HG03565 (cell line): Measurements from ENCODE around the gene QSOX2.

Experiments
- ATAC-seq: cut with Tn5 transposase; IDR thresholded peaks from one replicate; pipeline ENCODE4 v1.9.1; 2021; ENCODE audit warnings: mild to moderate bottlenecking, moderate library complexity; ENCODE audit not compliant: unreplicated experiment

QSOX2 gene

GRCh38 chr9:136206602-136207275 is 38.9 kb downstream of the QSOX2 start:
- no peak for ATAC-seq

GRCh38 chr9:136205707-136205992 is 40.0 kb downstream of the QSOX2 start:
- no peak for ATAC-seq

GRCh38 chr9:136204838-136205706 is 40.5 kb downstream of the QSOX2 start, which contains the start of gene LHX3:
TSS of gene LHX3 (minus strand) at chr9:136205128. CDS start at chr9:136205012, 116 bp downstream.
- ATAC-seq: no peak

- ATAC-seq: no peak
These were observed 41.3 kb downstream of the QSOX2 start for GRCh38 chr9:136204145-136204805.

GRCh38 chr9:136203408-136204144 is 42.0 kb downstream of the QSOX2 start:
- ATAC-seq: no peak

GRCh38 chr9:136202454-136203407 is 42.9 kb downstream of the QSOX2 start:
- ATAC-seq: no peak

GRCh38 chr9:136201609-136202453 is 43.8 kb downstream of the QSOX2 start:
- ATAC-seq: no peak

- no peak for ATAC-seq
These were observed 44.4 kb downstream of the QSOX2 start for GRCh38 chr9:136201174-136201573.

- no peak for ATAC-seq
These were observed 45.2 kb downstream of the QSOX2 start for GRCh38 chr9:136200424-136200823.

GRCh38 chr9:136199391-136200288 is 46.0 kb downstream of the QSOX2 start:
- ATAC-seq: no peak

GRCh38 chr9:136198605-136199083 is 47.0 kb downstream of the QSOX2 start:
- no peak for ATAC-seq

- no peak for ATAC-seq
These were observed 47.5 kb downstream of the QSOX2 start for GRCh38 chr9:136197930-136198604.

GRCh38 chr9:136197084-136197875 is 48.3 kb downstream of the QSOX2 start:
- ATAC-seq: no peak

- no peak for ATAC-seq
These were observed 49.1 kb downstream of the QSOX2 start for GRCh38 chr9:136196404-136197083.

- ATAC-seq: no peak
These were observed 51.1 kb downstream of the QSOX2 start for GRCh38 chr9:136194540-136194939.

- ATAC-seq: no peak
These were observed 51.7 kb downstream of the QSOX2 start for GRCh38 chr9:136193891-136194279.
